Measurements from ENCODE around the gene DDX24. TPM values are rescaled to one million over a fixed set of nuclear protein-coding genes. Genes with fewer than 3 reads are reported as not detected.

Gene DDX24
- polyA plus RNA-seq, 2 of the 4 experiments (the other 2 are of a cell fraction): 121 to 161 TPM

DNA sequence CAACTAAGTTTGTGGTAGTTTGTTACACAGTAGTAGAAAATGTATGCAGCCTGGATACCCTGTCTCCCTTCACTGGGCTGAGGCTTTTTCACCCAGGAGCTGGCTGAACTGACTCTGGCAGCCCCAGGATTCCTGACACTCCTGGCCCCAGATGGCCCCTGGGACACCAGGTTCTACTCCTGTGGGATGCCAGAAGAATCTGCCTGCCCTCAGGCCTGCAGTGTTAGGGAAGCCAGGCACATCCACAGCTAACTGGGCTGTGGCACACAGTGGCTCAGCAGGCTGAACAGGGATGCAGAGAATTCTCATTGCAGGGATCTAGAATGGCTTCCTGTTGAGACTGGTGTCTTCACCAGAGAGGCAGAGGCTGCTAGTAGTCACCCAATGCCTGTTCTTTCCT is 38.1 kb upstream of the DDX24 start:
- no peak overlapping the region for H3K4me2 ChIP-seq
- no peak for FAIRE-seq
- POLR2A ChIA-PET: no interaction called here
- H3K4me1 ChIP-seq: no peaks in the 10 kb centered on the region
- no peak for ATAC-seq
- no peak overlapping the region for H3K27ac ChIP-seq
- no peak overlapping the region for H3K4me3 ChIP-seq
- CTCF ChIA-PET: interaction anchor here (0.6 to 1.6 kb wide), 3 partner anchors 14 to 167 kb away, joined by 3 to 4 read pairs (median 3); no protein-coding TSS in a partner anchor
- no peak for DNase-seq (ENCODE audit: low read depth in 1 of 2, low spot score in 1 of 2)
- H3K9me3 ChIP-seq: peaks cover 13% of the 10 kb centered on the region; the same call in 1 of the 3 replicates
- no peak for TF ChIP-seq NPAS2 (CRISPR knock-in tag; IDR thresholded peaks at IDR 0.05; ENCODE audit: borderline replicate concordance)
- TF ChIP-seq EP300 (IDR thresholded peaks at IDR 0.05): no peak
- TF ChIP-seq HOXB13 (CRISPR knock-in tag; IDR thresholded peaks at IDR 0.05; ENCODE audit: low read depth): no peak
- TF ChIP-seq RAD21 (conservative IDR thresholded peaks at IDR 0.05 in 1 of 2, IDR thresholded peaks at IDR 0.05 in 1 of 2): no peak

DNA sequence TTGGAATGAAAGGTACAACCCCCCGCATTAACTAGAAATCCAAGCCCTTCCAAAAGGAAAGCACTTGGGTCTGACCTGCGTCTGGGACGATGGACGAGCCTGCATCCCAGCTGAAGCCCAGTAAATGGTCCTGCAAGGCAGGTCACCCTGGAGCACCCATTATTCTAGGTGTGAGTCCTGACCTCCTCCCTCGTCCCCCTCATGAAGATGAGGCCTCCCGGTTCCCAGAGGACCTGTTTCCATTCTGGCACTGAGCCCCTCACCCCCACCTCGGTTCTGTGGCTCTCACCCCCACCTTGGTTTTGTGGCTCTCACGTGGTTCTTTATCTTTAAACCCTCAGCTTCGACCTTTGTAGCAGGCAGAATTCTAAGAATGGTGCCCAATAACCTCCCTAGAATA is 36.9 kb upstream of the DDX24 start:
- no peak for ATAC-seq
- H3K27ac ChIP-seq: no peak overlapping the region
- FAIRE-seq: no peak
- H3K9me3 ChIP-seq: peaks cover 13% of the 10 kb centered on the region; the same call in 1 of the 3 replicates
- H3K4me3 ChIP-seq: no peak overlapping the region
- WGBS (ENCODE audit: missing lambda C conversion rate): 24% methylated on average over 9 of the region's 9 CpGs
- ChIA-PET POLR2A (no interaction called here), CTCF (no interaction called here)
- no peak for DNase-seq (ENCODE audit: low read depth in 1 of 2, low spot score in 1 of 2)
- H3K4me2 ChIP-seq: no peak overlapping the region
- no peaks in the 10 kb centered on the region for H3K4me1 ChIP-seq
- TF ChIP-seq SMC3 (IDR thresholded peaks at IDR 0.05) (no peak), CHD2 (IDR thresholded peaks at IDR 0.05; ENCODE audit: low read length, partially characterized antibody) (no peak)

DNA sequence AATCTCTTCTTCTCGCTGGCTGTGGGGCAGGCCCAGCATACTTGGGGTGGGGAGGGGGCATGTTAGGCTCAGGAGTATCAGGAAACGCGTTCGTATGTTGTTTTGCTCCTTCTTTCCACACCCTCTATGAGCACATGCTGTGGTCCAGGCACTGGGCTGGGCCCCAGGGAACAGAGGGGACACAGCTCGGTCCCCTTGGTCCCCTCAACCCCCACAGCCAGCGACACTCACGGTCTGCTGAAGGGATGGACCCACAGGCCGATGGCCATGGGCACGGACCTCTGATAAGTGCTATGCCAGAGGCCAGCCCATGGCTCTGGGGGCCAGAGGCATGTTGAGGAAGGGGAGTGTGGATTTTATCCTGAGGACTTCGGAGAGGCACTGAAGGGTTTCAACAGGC is 35.7 kb upstream of the DDX24 start:
- no peak overlapping the region for H3K27ac ChIP-seq
- H3K9me3 ChIP-seq: peaks cover 13% of the 10 kb centered on the region; the same call in 1 of the 3 replicates
- no peaks in the 10 kb centered on the region for H3K4me1 ChIP-seq
- H3K4me2 ChIP-seq: no peak overlapping the region
- no peak for TF ChIP-seq ZC3H11A (IDR thresholded peaks at IDR 0.05)
- TF ChIP-seq FOSB (CRISPR knock-in tag; IDR thresholded peaks at IDR 0.05): no peak
- no peak for TF ChIP-seq SMC3 (IDR thresholded peaks at IDR 0.05)
- TF ChIP-seq CHD2 (IDR thresholded peaks at IDR 0.05; ENCODE audit: low read length, partially characterized antibody): no peak
- no peak for TF ChIP-seq HOXB13 (CRISPR knock-in tag; IDR thresholded peaks at IDR 0.05; ENCODE audit: low read depth)
- no peak for TF ChIP-seq EHMT2 (IDR thresholded peaks at IDR 0.05; ENCODE audit: low read depth)
- no peak for TF ChIP-seq MAX (IDR thresholded peaks at IDR 0.05)
- FAIRE-seq (no peak), DNase-seq (ENCODE audit: low read depth in 1 of 2, low spot score in 1 of 2) (no peak), ATAC-seq (no peak)
- CTCF ChIA-PET: interaction anchor here (1.0 to 3.0 kb wide), 2 partner anchors 20 to 81 kb away, joined by 4 to 17 read pairs; no protein-coding TSS in a partner anchor
- 46% methylated on average over 8 of the region's 10 CpGs for WGBS (ENCODE audit: missing lambda C conversion rate)
- POLR2A ChIA-PET: no interaction called here
- H3K4me3 ChIP-seq: no peak overlapping the region

GRCh38 chr14:94115631-94116030 is 34.6 kb upstream of the DDX24 start:
- FAIRE-seq (no peak), DNase-seq (ENCODE audit: low read depth in 1 of 2, low spot score in 1 of 2) (no peak), ATAC-seq (no peak)
- ChIA-PET CTCF (interaction anchor here (1.0 to 3.0 kb wide), 4 partner anchors 16 to 80 kb away, joined by 4 to 17 read pairs (median 6); no protein-coding TSS in a partner anchor), POLR2A (no interaction called here)
- Histone ChIP-seq H3K4me2 (no peak overlapping the region), H3K4me3 (no peak overlapping the region), H3K4me1 (no peaks in the 10 kb centered on the region), H3K27ac (no peak overlapping the region), H3K9me3 (peaks cover 13% of the 10 kb centered on the region; the same call in 1 of the 3 replicates)
- TF ChIP-seq HOXA7 (CRISPR knock-in tag; IDR thresholded peaks at IDR 0.05) (no peak), RCOR1 (IDR thresholded peaks at IDR 0.05; ENCODE audit: low read depth, low read length) (no peak)
- TF ChIP-seq, protein P1, sequence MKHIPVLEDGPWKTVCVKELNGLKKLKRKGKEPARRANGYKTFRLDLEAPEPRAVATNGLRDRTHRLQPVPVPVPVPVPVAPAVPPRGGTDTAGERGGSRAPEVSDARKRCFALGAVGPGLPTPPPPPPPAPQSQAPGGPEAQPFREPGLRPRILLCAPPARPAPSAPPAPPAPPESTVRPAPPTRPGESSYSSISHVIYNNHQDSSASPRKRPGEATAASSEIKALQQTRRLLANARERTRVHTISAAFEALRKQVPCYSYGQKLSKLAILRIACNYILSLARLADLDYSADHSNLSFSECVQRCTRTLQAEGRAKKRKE (CRISPR knock-in tag; IDR thresholded peaks at IDR 0.05; ENCODE audit: low read depth): no peak
- WGBS (ENCODE audit: missing lambda C conversion rate): 62% methylated on average over 15 of the region's 15 CpGs

- 26% methylated on average over 4 of the region's 4 CpGs for WGBS (ENCODE audit: missing lambda C conversion rate)
- Histone ChIP-seq H3K4me2 (no peak overlapping the region), H3K9me3 (peaks cover 13% of the 10 kb centered on the region; the same call in 1 of the 3 replicates), H3K27ac (no peak overlapping the region), H3K4me1 (no peaks in the 10 kb centered on the region), H3K4me3 (no peak overlapping the region)
- FAIRE-seq (no peak), DNase-seq (ENCODE audit: low read depth in 1 of 2, low spot score in 1 of 2) (no peak), ATAC-seq (peak in 1 of 2 experiments; percentile 13; a peak in 2 of 6 replicates)
- ChIA-PET CTCF (interaction anchor here (1.4 to 3.0 kb wide), 3 partner anchors 17 to 64 kb away, joined by 6 to 17 read pairs (median 7); no protein-coding TSS in a partner anchor), POLR2A (no interaction called here)
- no peak for TF ChIP-seq JUN (IDR thresholded peaks at IDR 0.05)
- no peak for TF ChIP-seq CEBPB (IDR thresholded peaks at IDR 0.05)
- TF ChIP-seq RNF2 (IDR thresholded peaks at IDR 0.05; ENCODE audit: borderline replicate concordance, low read depth): no peak
- TF ChIP-seq NPAS2 (CRISPR knock-in tag; IDR thresholded peaks at IDR 0.05; ENCODE audit: borderline replicate concordance): no peak
- no peak for TF ChIP-seq USF2 (IDR thresholded peaks at IDR 0.05)
- no peak for TF ChIP-seq CHD2 (IDR thresholded peaks at IDR 0.05; ENCODE audit: low read length, partially characterized antibody)
- no peak for TF ChIP-seq CBX8 (IDR thresholded peaks at IDR 0.05)
- TF ChIP-seq MYC (IDR thresholded peaks at IDR 0.05; ENCODE audit: borderline replicate concordance, low read length): no peak
- no peak for TF ChIP-seq ZSCAN20 (CRISPR knock-in tag; IDR thresholded peaks at IDR 0.05)
- TF ChIP-seq KDM5A (IDR thresholded peaks at IDR 0.05): no peak
- TF ChIP-seq JUNB (IDR thresholded peaks at IDR 0.05): no peak
- TF ChIP-seq RCOR1 (IDR thresholded peaks at IDR 0.05; ENCODE audit: low read depth, low read length): no peak
- TF ChIP-seq NR3C1 (IDR thresholded peaks at IDR 0.05): no peak
- no peak for TF ChIP-seq BCL3 (IDR thresholded peaks at IDR 0.05)
- TF ChIP-seq CBX2 (IDR thresholded peaks at IDR 0.05; ENCODE audit: borderline replicate concordance, low read depth): no peak
- TF ChIP-seq ZC3H11A (IDR thresholded peaks at IDR 0.05): no peak
Observed at GRCh38 chr14:94115058-94115591, 34.1 kb upstream of the DDX24 start.

Data from A549 (cell line).